ENCODE results near the gene ELFN2. TPM values are rescaled to one million over a fixed set of nuclear protein-coding genes. Genes with fewer than 3 reads are reported as not detected.

ELFN2 gene
- total and polyA plus RNA-seq, 2 experiments from 2014 or later = 0.40 to 0.53 TPM

GRCh38 chr22:37411655-37412054 is 15.6 kb downstream of the ELFN2 start:
- DNase-seq (ENCODE audit: low spot score) = no peak
- H3K36me3 ChIP-seq (replicated peaks; ENCODE audit: insufficient read depth, low read depth) = no peaks in the 10 kb centered on the region
- H3K9me3 ChIP-seq (ENCODE audit: low read depth) = no peaks in the 10 kb centered on the region
- H4K20me1 ChIP-seq (ENCODE audit: insufficient read depth, poor library complexity, severe bottlenecking) = no peaks in the 10 kb centered on the region
- no peaks in the 10 kb centered on the region for H3K27me3 ChIP-seq
- H3K4me3 ChIP-seq = no peak overlapping the region
- H3K4me2 ChIP-seq = no peak overlapping the region
- TF ChIP-seq EZH2 (IDR thresholded peaks at IDR 0.05; ENCODE audit: borderline replicate concordance) (no peak), CTCF (IDR thresholded peaks at IDR 0.05; ENCODE audit: poor library complexity) (no peak), EZH2phosphoT487 (IDR thresholded peaks at IDR 0.05; ENCODE audit: low read depth, severe bottlenecking, unreplicated experiment) (no peak)
- no peaks in the 10 kb centered on the region for H3K79me2 ChIP-seq
- no peaks in the 10 kb centered on the region for H3K9me2 ChIP-seq (replicated peaks; ENCODE audit: insufficient read depth)
- peaks cover 3% of the 10 kb centered on the region for H3K4me1 ChIP-seq (ENCODE audit: insufficient read depth)
- no peak overlapping the region for H3K27ac ChIP-seq
- no peak overlapping the region for H2AFZ ChIP-seq
- WGBS (ENCODE audit: low lambda C conversion rate, missing lambda C conversion rate) = 79% methylated on average over 4 of the region's 4 CpGs

GRCh38 chr22:37410174-37411055 is 16.9 kb downstream of the ELFN2 start:
- H3K9me2 ChIP-seq (replicated peaks; ENCODE audit: insufficient read depth) = no peaks in the 10 kb centered on the region
- no peak overlapping the region for H3K27ac ChIP-seq
- H2AFZ ChIP-seq = no peak overlapping the region
- H3K4me1 ChIP-seq (ENCODE audit: insufficient read depth) = peaks cover 3% of the 10 kb centered on the region
- no peak overlapping the region for H3K4me3 ChIP-seq
- WGBS (ENCODE audit: low lambda C conversion rate, missing lambda C conversion rate) = 77% methylated on average over 29 of the region's 32 CpGs
- no peak for DNase-seq (ENCODE audit: low spot score)
- no peaks in the 10 kb centered on the region for H3K9me3 ChIP-seq (ENCODE audit: low read depth)
- no peaks in the 10 kb centered on the region for H3K36me3 ChIP-seq (replicated peaks; ENCODE audit: insufficient read depth, low read depth)
- no peaks in the 10 kb centered on the region for H4K20me1 ChIP-seq (ENCODE audit: insufficient read depth, poor library complexity, severe bottlenecking)
- TF ChIP-seq CTCF (IDR thresholded peaks at IDR 0.05; ENCODE audit: poor library complexity) (no peak), EZH2 (IDR thresholded peaks at IDR 0.05; ENCODE audit: borderline replicate concordance) (no peak), EZH2phosphoT487 (IDR thresholded peaks at IDR 0.05; ENCODE audit: low read depth, severe bottlenecking, unreplicated experiment) (no peak)
- no peaks in the 10 kb centered on the region for H3K79me2 ChIP-seq
- no peak overlapping the region for H3K4me2 ChIP-seq
- no peaks in the 10 kb centered on the region for H3K27me3 ChIP-seq

- Histone ChIP-seq H2AFZ (no peak overlapping the region), H3K9me2 (replicated peaks; ENCODE audit: insufficient read depth) (no peaks in the 10 kb centered on the region), H3K36me3 (replicated peaks; ENCODE audit: insufficient read depth, low read depth) (no peaks in the 10 kb centered on the region), H3K4me3 (no peak overlapping the region), H4K20me1 (ENCODE audit: insufficient read depth, poor library complexity, severe bottlenecking) (no peaks in the 10 kb centered on the region), H3K9me3 (ENCODE audit: low read depth) (no peaks in the 10 kb centered on the region), H3K27me3 (no peaks in the 10 kb centered on the region), H3K27ac (no peak overlapping the region), H3K4me2 (no peak overlapping the region), H3K79me2 (no peaks in the 10 kb centered on the region), H3K4me1 (ENCODE audit: insufficient read depth) (peaks cover 3% of the 10 kb centered on the region)
- DNase-seq (ENCODE audit: low spot score) = no peak
- WGBS (ENCODE audit: low lambda C conversion rate, missing lambda C conversion rate) = 85% methylated on average over 13 of the region's 13 CpGs
- TF ChIP-seq EZH2phosphoT487 (IDR thresholded peaks at IDR 0.05; ENCODE audit: low read depth, severe bottlenecking, unreplicated experiment) (no peak), CTCF (IDR thresholded peaks at IDR 0.05; ENCODE audit: poor library complexity) (no peak), EZH2 (IDR thresholded peaks at IDR 0.05; ENCODE audit: borderline replicate concordance) (no peak)
Measured at GRCh38 chr22:37409459-37410050, 17.7 kb downstream of the ELFN2 start.
